Measurements from ENCODE around the gene CSNK1A1L. TPM values are rescaled to one million over a fixed set of nuclear protein-coding genes. Genes with fewer than 3 reads are reported as not detected.

The CSNK1A1L gene
- total and polyA plus RNA-seq, 2 donors from 2014 or later = not detected

DNA sequence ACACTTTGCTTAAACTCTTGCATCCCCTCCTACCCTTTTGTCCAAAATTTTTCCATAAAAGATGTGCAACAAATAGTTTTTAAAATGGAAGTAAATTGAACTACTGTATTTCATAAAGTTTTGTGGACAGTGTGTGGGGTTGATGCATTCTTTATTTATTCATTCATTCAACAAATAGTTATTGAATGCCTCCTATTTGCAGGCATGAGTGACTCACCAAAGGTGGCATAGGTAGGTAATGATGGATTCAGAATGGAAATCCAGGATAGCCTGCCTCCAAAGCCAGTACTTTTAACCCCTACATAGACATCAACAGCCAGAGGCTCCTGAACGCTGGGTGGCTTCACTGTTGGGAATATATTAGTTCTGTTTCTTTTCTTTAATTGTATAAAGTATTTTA is 2.4 kb upstream of the CSNK1A1L start:
- intact Hi-C loops (cut with DNase I) = loop anchor here (5.0 kb wide), 1 partner anchor 494 kb away; no protein-coding TSS in a partner anchor
- no peaks in the 10 kb centered on the region for H3K4me1 ChIP-seq (ENCODE audit: control insufficient read depth in 2 of 3, insufficient read depth in 2 of 3, low read depth in 1 of 3, low read length in 3 of 3)
- TF ChIP-seq, protein P1, sequence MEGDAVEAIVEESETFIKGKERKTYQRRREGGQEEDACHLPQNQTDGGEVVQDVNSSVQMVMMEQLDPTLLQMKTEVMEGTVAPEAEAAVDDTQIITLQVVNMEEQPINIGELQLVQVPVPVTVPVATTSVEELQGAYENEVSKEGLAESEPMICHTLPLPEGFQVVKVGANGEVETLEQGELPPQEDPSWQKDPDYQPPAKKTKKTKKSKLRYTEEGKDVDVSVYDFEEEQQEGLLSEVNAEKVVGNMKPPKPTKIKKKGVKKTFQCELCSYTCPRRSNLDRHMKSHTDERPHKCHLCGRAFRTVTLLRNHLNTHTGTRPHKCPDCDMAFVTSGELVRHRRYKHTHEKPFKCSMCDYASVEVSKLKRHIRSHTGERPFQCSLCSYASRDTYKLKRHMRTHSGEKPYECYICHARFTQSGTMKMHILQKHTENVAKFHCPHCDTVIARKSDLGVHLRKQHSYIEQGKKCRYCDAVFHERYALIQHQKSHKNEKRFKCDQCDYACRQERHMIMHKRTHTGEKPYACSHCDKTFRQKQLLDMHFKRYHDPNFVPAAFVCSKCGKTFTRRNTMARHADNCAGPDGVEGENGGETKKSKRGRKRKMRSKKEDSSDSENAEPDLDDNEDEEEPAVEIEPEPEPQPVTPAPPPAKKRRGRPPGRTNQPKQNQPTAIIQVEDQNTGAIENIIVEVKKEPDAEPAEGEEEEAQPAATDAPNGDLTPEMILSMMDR (IDR thresholded peaks at IDR 0.05; ENCODE audit: borderline replicate concordance, extremely low read depth, insufficient read depth) = no peak

DNA sequence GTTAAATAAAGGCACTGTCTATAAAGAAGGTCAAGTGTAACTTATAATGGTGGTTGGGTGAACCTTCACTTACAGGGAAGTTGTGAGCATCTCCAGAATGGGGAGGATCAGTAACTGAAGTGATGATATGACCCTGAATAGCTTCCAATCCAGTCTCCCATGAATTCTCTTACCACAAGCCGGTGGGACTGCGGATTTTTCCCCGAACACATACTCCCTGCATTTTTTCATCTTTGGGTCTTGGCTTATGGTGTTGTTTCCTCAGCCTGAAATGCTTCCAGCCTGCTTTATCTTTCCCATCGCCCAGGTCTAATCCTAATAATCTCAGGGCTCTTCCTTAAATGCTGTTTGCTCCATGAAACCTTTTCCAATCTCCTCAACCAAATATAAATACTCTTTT is 2.0 kb upstream of the CSNK1A1L start:
- Histone ChIP-seq H3K9ac (ENCODE audit: low read length in 3 of 3) (no peak overlapping the region), H3K27me3 (ENCODE audit: control insufficient read depth, insufficient read depth, low read length) (no peaks in the 10 kb centered on the region), H3K36me3 (ENCODE audit: control insufficient read depth in 2 of 3, insufficient read depth in 3 of 3, low read length in 3 of 3) (no peaks in the 10 kb centered on the region), H3K4me3 (ENCODE audit: low read length in 3 of 3) (no peak overlapping the region), H3K4me1 (ENCODE audit: control insufficient read depth in 2 of 3, insufficient read depth in 2 of 3, low read depth in 1 of 3, low read length in 3 of 3) (no peaks in the 10 kb centered on the region), H3K9me3 (ENCODE audit: control insufficient read depth in 2 of 3, insufficient read depth in 1 of 3, low read length in 3 of 3) (no peaks in the 10 kb centered on the region), H3K27ac (ENCODE audit: low read depth in 2 of 2, low read length in 2 of 2) (no peak overlapping the region)
- no peak for FAIRE-seq
- DNase-seq = no peak
- TF ChIP-seq, protein P1 (IDR thresholded peaks at IDR 0.05; ENCODE audit: borderline replicate concordance, extremely low read depth, insufficient read depth) = no peak
- intact Hi-C loops (cut with DNase I) = loop anchor here (5.0 kb wide), 1 partner anchor 495 kb away; no protein-coding TSS in a partner anchor

More for the DNA sequence above, 2.4 kb upstream of the CSNK1A1L start:
- no peak overlapping the region for H3K4me3 ChIP-seq (ENCODE audit: low read length in 3 of 3)
- DNase-seq = no peak
- H3K27me3 ChIP-seq (ENCODE audit: control insufficient read depth, insufficient read depth, low read length) = no peaks in the 10 kb centered on the region
- no peak for FAIRE-seq
- no peaks in the 10 kb centered on the region for H3K9me3 ChIP-seq (ENCODE audit: control insufficient read depth in 2 of 3, insufficient read depth in 1 of 3, low read length in 3 of 3)
- no peaks in the 10 kb centered on the region for H3K36me3 ChIP-seq (ENCODE audit: control insufficient read depth in 2 of 3, insufficient read depth in 3 of 3, low read length in 3 of 3)
- no peak overlapping the region for H3K9ac ChIP-seq (ENCODE audit: low read length in 3 of 3)
- no peak overlapping the region for H3K27ac ChIP-seq (ENCODE audit: low read depth in 2 of 2, low read length in 2 of 2)

DNA sequence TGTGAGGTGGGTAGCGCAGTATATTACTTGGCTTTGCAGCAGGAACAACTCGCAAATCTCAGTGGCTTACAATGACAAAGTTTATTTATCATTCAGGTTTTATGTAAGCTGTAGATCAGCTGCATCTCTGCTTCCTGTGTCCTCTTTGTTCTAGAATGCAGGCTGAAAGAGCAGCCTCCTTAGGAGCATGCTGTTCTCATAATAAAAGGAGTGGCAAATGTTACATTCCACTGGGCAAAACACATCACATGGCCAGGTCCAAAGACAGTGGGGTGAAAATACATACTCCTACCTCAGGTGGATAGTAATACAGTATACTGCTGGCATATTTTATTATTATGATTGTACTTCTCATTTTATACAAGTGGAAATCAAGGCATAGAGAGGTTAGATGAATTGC is 1.2 kb upstream of the CSNK1A1L start:
- DNase-seq (peak in 2 of 5 donors; percentile 27 to 37), FAIRE-seq (no peak)
- Histone ChIP-seq H3K36me3 (ENCODE audit: control insufficient read depth in 2 of 3, insufficient read depth in 3 of 3, low read length in 3 of 3) (no peaks in the 10 kb centered on the region), H3K9me3 (ENCODE audit: control insufficient read depth in 2 of 3, insufficient read depth in 1 of 3, low read length in 3 of 3) (no peaks in the 10 kb centered on the region), H3K4me1 (ENCODE audit: control insufficient read depth in 2 of 3, insufficient read depth in 2 of 3, low read depth in 1 of 3, low read length in 3 of 3) (no peaks in the 10 kb centered on the region), H3K27ac (ENCODE audit: low read depth in 2 of 2, low read length in 2 of 2) (no peak overlapping the region), H3K4me3 (ENCODE audit: low read length in 3 of 3) (no peak overlapping the region), H3K9ac (ENCODE audit: low read length in 3 of 3) (no peak overlapping the region), H3K27me3 (ENCODE audit: control insufficient read depth, insufficient read depth, low read length) (no peaks in the 10 kb centered on the region)
- TF ChIP-seq, protein P1 (IDR thresholded peaks at IDR 0.05; ENCODE audit: borderline replicate concordance, extremely low read depth, insufficient read depth) = no peak
- intact Hi-C loops (cut with DNase I) = loop anchor here (5.0 kb wide), 1 partner anchor 496 kb away; no protein-coding TSS in a partner anchor

DNA sequence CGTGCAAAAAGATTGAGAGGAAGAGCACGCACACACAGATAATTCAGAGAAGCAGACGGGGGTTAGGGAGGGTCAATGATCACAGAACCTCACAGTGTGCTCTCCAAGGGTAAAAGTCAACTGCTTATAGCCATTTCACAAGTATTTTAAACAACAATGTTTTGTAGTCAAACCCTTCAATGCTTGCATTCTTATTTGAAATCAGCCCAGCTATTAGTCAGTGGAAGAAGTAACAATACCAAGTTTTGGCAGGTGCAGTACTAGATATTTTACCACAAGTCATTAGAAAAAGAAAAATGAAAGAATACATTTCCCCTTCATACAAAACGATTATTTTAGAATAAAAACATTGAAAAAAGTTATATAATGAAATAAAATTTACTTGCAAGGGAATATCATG is 2.6 kb downstream of the CSNK1A1L start:
- no peak for FAIRE-seq
- no peak overlapping the region for H3K27ac ChIP-seq (ENCODE audit: low read depth in 2 of 2, low read length in 2 of 2)
- no peaks in the 10 kb centered on the region for H3K4me1 ChIP-seq (ENCODE audit: control insufficient read depth in 2 of 3, insufficient read depth in 2 of 3, low read depth in 1 of 3, low read length in 3 of 3)
- TF ChIP-seq, protein P1 (IDR thresholded peaks at IDR 0.05; ENCODE audit: borderline replicate concordance, extremely low read depth, insufficient read depth) = no peak
- no peaks in the 10 kb centered on the region for H3K36me3 ChIP-seq (ENCODE audit: control insufficient read depth in 2 of 3, insufficient read depth in 3 of 3, low read length in 3 of 3)
- no peaks in the 10 kb centered on the region for H3K27me3 ChIP-seq (ENCODE audit: control insufficient read depth, insufficient read depth, low read length)
- H3K9ac ChIP-seq (ENCODE audit: low read length in 3 of 3) = no peak overlapping the region
- DNase-seq = no peak
- intact Hi-C loops (cut with DNase I) = no loop called here
- H3K4me3 ChIP-seq (ENCODE audit: low read length in 3 of 3) = no peak overlapping the region
- no peaks in the 10 kb centered on the region for H3K9me3 ChIP-seq (ENCODE audit: control insufficient read depth in 2 of 3, insufficient read depth in 1 of 3, low read length in 3 of 3)
